Dendritic cell treated with granulocyte-macrophage colony-stimulating factor and Interleukin-4, amounts not matched to agents 40 ng/mL and 50 ng/mL, for 4 days (primary cell): ENCODE data around the gene EFNA2.

ENCODE experiments used
- H3K27ac Mint-ChIP-seq: one replicate; pipeline ENCODE4 v1.8.0; 2022; ENCODE audit warnings: mild to moderate bottlenecking, mixed read lengths
- H3K27me3 Mint-ChIP-seq: one replicate; pipeline ENCODE4 v1.8.0; 2022; ENCODE audit warnings: mild to moderate bottlenecking, mixed read lengths
- H3K36me3 Mint-ChIP-seq: one replicate; pipeline ENCODE4 v1.8.0; 2022; ENCODE audit warnings: low read depth, mixed read lengths
- H3K4me1 Mint-ChIP-seq: one replicate; pipeline ENCODE4 v1.8.0; 2022; ENCODE audit warnings: low read depth, mixed read lengths
- H3K4me3 Mint-ChIP-seq: one replicate; pipeline ENCODE4 v1.8.0; 2022; ENCODE audit warnings: mild to moderate bottlenecking, moderate library complexity, mixed read lengths
- H3K9me3 Mint-ChIP-seq: one replicate; pipeline ENCODE4 v1.8.0; 2022; ENCODE audit warnings: mixed read lengths
- intact Hi-C: fragments of 100-400 bp; cut with micrococcal nuclease; formaldehyde crosslinking; loops from one replicate; pipeline ENCODE4 v1.15.0; 2022

EFNA2 gene

DNA sequence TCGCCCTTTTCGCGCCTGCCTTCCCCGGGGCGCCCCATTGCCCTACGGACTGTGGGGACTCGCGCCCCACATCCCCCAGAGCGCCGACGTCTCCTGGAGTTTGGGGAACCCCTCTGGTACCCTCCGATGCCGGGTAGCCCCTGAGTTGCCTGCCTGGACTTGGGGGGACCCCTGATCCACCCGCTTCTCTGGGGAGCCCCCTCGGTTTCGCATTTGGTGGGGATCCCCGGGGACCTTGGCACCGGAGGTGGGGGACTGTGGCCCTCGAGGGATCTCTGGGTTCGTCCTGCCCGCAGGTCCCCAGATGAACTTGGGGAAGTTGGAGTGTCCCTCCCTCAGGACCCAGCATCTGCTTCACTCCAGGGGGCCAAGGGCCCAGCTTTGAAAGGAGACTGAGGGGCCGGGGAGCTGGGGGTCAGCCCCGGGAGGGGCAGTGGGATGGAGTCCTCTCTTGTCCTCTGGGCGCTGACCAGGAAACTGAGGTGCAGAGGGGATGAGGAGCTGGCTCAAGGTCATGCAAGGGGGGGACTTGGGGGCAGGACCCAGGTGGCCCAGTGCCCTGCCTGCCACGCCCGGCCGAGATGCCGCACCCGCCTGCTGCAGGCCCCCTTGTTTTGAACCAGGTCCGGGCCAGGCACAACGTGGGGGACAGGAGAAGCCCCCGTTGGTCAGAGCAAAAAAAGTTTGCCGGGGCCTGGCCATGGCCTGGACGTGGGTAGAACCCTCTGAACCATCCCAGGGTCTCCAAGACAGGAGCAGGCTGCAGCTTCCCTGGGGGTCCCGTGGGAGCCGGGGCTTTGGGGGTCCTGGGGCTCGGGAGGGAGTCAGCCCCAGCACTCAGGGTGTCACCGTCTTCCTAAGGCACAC is 1.0 kb downstream of the EFNA2 start:
- Mint-ChIP-seq H3K36me3 (no peaks in the 10 kb centered on the region), H3K4me1 (peaks cover 8% of the 10 kb centered on the region), H3K27me3 (peaks cover 71% of the 10 kb centered on the region), H3K27ac (no peak overlapping the region), H3K9me3 (no peaks in the 10 kb centered on the region), H3K4me3 (peak overlapping the region; percentile 62)
- intact Hi-C loops: no loop called here

DNA sequence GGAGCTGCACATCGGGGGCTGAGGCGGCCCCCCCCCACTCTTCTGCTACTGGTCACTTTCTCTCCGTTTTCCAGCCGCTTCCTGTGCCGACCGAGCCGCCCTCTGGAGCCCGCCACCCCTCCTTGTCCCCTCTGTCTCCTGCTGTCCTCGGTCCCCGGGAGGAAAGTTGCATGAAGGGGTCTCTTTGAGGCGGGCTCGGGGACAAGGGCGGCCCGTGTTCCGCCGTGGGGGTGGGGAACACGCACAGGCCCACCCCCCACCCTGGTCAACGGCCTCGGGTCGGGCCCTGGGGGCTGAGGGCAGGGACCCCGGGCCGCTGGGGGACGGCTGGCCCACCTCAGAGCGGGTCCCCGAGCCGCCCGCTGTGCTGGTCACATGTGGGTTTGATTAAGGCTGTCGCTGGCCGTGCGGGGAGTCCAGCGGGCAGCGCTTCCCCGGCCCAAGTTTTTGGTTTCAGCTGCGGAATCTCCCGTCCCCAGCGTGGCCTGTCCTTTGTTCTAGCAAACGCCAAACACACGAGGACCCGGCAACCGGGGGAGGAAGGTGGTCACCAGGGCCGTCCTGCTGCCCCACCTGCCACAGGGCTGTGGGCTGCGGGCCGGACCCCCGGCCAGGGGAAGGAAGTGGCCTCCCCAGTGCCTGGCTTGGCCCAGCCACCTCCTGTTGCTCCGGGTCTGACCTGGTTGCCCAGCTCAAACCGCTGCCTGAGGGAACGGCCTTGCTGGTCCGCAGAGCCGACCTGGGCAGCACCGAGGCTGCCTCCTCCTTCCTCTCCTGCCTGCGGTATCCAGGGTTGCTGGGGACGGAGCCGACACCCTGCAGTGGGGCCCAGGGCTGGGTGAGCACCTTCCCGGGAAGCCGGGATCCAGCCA is 1.9 kb downstream of the EFNA2 start:
- Mint-ChIP-seq H3K4me1 (peaks cover 5% of the 10 kb centered on the region), H3K27ac (no peak overlapping the region), H3K27me3 (peaks cover 77% of the 10 kb centered on the region), H3K36me3 (no peaks in the 10 kb centered on the region), H3K4me3 (no peak overlapping the region), H3K9me3 (no peaks in the 10 kb centered on the region)
- intact Hi-C loops: no loop called here

DNA sequence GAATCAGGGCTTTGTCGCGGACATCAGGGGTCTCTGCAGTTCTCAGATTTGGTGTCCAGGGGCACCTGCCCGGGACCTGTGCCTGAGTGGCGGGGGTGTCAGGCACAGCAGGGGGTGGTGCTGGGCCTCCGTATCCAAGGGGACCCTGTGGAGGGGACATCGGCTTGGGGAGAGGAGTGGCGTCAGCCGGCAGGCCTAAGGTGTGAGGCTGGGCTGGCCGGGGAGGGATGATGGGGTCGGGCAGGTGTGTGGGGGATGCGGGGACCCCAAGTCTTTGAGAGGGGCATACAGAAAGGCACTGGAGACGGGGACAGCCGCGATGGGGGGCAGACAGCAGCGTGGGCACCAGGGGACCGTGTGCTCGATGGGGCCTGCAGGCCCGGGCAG is 2.5 kb downstream of the EFNA2 start:
- intact Hi-C loops: no loop called here
- Mint-ChIP-seq H3K9me3 (no peaks in the 10 kb centered on the region), H3K4me1 (peaks cover 5% of the 10 kb centered on the region), H3K4me3 (no peak overlapping the region), H3K36me3 (no peaks in the 10 kb centered on the region), H3K27ac (no peak overlapping the region), H3K27me3 (peaks cover 75% of the 10 kb centered on the region)

DNA sequence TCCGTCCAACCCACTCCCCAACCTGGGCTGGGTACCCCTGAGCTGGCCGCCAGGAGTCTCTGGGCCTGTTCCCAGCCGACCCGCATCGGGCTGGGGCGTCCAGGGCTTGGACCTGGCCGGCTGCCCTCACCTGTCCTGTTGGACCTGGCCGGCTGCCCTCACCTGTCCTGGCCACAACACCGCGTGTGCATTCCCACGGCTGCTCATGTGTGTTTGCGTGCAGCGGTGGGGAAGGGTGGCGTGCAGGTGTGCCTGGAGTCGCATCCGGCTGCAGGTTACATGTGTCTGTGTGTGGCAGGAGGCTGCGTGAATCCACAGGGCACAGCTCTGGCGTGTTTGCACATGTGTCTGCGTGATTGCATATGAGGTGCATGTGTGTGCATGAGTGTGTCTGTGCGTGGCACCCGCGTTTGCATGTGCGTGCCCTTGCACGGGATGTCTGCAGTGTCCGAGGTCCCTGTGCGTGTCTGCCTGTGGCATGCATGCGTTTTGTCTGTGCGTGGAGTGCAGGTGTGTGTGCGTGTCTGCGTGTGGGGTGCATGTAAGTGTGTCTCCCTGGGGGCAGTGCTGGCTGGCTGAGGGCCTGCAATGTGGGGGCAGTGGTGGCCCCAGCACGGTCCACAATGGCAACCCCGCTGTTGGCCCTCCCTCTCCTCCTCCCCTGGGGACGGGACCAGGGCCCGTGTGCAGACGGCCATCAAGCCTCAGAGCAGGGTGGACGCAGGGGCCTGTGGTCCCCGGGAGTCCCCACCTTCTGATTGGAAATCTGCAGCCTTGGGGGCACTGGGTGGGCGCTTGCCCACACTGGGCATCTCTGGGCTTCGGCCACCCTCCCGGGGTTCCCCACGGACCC is 3.4 kb downstream of the EFNA2 start:
- peaks cover 5% of the 10 kb centered on the region for H3K4me1 Mint-ChIP-seq
- intact Hi-C loops: no loop called here
- H3K27me3 Mint-ChIP-seq: peaks cover 75% of the 10 kb centered on the region
- peak overlapping the region; percentile 30 for H3K4me3 Mint-ChIP-seq
- H3K9me3 Mint-ChIP-seq: no peaks in the 10 kb centered on the region
- H3K27ac Mint-ChIP-seq: no peak overlapping the region
- no peaks in the 10 kb centered on the region for H3K36me3 Mint-ChIP-seq

DNA sequence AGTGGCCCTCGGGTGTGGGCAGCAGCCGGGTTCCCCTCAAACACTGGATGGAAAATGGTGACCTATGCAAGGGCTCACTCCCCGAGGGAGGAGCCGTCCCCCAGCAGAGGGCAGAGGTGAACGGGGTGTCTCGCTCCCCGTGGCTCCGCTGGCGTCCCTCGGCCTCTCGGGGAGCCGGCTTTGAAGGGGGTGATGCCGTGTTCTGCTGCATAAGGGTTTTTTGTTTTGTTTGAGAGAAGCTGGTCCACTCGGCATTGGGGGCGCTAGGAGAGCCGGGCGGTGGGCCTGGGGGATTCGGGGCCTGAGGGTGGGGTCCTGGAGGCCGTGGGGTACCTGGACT is 4.0 kb downstream of the EFNA2 start:
- Mint-ChIP-seq H3K4me1 (peaks cover 8% of the 10 kb centered on the region), H3K27me3 (peaks cover 75% of the 10 kb centered on the region), H3K9me3 (no peaks in the 10 kb centered on the region), H3K27ac (no peak overlapping the region), H3K36me3 (no peaks in the 10 kb centered on the region), H3K4me3 (no peak overlapping the region)
- intact Hi-C loops: no loop called here

DNA sequence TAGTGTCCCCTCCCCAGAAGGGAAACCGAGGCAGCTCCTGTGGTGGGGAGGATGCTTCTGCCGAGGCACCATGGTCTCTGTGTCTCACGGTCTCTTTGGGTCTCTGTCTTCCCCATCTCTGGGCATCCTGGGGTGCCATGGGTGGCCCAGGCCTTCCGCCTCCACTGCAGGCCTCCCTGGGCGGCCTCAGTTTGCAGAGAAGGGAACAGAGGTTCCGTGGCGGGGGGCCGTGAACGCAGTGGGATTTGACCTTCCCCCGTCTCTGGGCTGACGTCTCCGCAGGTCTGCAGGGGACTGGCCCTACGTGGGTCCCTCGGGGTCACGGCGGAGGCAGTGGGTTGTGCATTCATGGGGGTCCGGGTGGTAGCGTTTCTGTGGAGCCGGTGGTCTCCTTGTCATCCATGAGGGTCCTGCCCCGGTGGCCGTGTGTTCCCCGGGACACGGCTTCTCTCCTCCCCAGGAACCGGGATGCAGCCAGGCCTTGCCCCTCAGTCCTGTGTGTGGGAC is 4.6 kb downstream of the EFNA2 start:
- Mint-ChIP-seq H3K9me3 (no peaks in the 10 kb centered on the region), H3K27ac (no peak overlapping the region), H3K4me3 (no peak overlapping the region), H3K36me3 (no peaks in the 10 kb centered on the region), H3K4me1 (peaks cover 14% of the 10 kb centered on the region), H3K27me3 (peaks cover 75% of the 10 kb centered on the region)
- intact Hi-C loops: no loop called here

DNA sequence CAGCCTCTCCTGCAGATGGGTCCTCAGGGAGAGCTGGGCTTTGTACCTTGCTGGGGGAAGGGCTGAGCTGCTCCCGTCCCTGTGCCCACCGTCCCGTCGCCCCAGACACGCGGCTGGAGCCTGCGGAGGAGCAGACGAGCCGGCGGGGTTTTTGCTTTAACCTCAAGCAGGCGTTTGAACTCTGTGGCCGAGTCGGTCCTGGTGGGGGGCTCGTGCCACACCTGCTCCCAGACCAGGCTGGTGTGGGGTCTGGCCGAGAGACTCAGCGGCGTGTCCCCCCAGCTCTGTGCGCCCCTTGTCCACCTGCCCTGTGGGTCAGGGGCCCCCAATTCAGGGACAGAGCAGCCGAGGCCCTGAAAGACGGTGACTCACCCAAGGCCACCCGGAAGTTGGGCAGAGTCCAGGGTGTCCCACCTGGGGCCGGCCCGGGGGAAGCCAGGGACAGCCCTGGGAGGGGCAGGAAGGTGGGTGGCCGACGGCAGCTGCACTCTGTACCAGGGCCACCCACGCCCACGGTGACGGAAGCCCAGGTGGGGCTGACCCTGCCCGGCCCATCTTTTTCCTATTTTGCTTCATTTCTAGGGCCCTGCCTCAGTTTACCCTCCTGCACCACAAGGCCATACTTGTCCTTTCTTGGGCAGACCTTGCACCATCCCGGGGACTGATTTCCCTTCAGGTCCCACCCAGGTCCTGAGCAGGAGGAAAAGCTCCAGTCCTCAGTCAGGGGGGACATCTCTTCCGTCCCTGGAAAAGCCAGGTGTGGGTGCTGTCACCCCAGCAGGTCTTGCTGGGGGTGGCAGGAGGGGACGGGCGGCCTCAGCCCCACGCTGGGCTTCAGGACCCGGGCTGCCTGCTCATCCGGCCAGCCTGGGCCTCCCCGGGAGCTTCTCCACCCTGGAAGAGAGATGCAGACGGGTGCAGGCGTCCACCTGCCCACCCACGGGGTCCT is 5.3 kb downstream of the EFNA2 start:
- Mint-ChIP-seq H3K4me3 (no peak overlapping the region), H3K36me3 (no peaks in the 10 kb centered on the region), H3K27me3 (peaks cover 78% of the 10 kb centered on the region), H3K27ac (no peak overlapping the region), H3K9me3 (no peaks in the 10 kb centered on the region), H3K4me1 (peaks cover 18% of the 10 kb centered on the region)
- intact Hi-C loops: no loop called here

DNA sequence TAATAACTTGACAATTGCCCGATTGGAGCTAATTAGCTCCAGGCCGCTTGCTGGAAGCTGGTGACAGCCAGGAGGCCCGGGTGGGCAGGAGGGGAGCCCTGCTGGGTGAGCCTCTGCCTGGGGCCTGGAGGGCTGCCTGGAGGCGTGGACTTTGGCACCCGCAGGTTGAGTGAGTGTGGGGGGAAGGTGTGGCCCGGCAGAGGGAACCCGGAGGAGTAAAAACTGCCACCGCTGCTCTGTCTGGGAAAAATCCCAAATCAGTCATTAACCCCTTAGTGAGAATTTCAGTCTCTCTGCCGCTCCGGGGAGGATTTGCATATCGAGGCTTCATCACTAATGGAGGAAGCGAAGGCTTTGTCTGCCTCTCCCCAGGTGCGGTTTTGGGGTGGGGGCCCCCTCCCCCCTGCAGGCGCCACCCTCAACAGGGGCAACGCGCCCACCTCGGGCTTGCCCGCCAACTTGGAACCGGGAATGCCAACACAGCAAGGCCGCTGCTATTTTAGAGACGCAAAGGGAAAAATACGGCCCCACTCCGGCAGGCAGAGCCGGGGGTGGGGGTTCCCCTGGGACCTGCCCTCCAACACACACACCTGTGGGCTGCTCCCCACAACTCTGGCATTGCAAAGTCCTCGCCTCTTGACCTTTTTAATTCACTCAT is 6.2 kb downstream of the EFNA2 start:
- Mint-ChIP-seq H3K27me3 (peaks cover 78% of the 10 kb centered on the region), H3K9me3 (no peaks in the 10 kb centered on the region), H3K4me1 (peaks cover 13% of the 10 kb centered on the region), H3K36me3 (no peaks in the 10 kb centered on the region), H3K27ac (no peak overlapping the region), H3K4me3 (no peak overlapping the region)
- intact Hi-C loops: no loop called here

DNA sequence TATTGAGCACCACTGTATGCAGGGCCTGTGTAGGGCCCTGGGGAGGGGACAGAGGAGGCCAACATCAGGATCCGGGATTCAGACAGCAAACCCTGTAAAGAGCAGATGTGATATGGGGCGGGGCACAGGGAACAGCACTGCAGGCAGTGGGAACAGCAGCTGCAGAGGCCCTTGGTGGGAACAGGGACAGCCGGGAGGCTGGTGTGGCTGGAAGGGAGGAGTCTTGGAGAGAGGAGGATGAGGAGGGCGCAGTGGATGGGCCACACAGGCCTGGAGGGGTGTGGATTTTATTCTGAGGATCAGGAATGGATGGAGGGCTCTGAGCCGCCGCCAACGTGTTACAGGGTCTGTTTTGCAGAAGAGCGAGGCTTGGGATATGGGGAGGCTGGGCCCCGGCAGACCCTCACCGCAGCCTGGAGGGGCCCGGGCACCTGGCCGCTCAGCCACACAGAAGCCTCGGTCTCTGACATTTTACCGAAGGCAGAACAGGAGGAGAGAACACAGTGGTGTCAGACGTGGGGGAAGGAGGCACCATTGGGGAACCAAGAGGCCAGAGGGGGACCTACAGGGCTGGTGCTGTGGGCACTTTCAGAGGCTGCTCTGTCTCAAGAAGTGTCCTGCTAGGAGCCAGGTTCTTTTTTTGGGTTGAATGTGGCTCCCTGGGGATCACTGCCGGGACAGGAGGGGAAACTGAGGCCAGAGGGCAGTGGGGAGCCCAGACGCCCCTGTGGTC is 6.9 kb downstream of the EFNA2 start:
- Mint-ChIP-seq H3K4me1 (peaks cover 13% of the 10 kb centered on the region), H3K9me3 (no peaks in the 10 kb centered on the region), H3K36me3 (no peaks in the 10 kb centered on the region), H3K4me3 (no peak overlapping the region), H3K27ac (no peak overlapping the region), H3K27me3 (peaks cover 77% of the 10 kb centered on the region)
- intact Hi-C loops: no loop called here

DNA sequence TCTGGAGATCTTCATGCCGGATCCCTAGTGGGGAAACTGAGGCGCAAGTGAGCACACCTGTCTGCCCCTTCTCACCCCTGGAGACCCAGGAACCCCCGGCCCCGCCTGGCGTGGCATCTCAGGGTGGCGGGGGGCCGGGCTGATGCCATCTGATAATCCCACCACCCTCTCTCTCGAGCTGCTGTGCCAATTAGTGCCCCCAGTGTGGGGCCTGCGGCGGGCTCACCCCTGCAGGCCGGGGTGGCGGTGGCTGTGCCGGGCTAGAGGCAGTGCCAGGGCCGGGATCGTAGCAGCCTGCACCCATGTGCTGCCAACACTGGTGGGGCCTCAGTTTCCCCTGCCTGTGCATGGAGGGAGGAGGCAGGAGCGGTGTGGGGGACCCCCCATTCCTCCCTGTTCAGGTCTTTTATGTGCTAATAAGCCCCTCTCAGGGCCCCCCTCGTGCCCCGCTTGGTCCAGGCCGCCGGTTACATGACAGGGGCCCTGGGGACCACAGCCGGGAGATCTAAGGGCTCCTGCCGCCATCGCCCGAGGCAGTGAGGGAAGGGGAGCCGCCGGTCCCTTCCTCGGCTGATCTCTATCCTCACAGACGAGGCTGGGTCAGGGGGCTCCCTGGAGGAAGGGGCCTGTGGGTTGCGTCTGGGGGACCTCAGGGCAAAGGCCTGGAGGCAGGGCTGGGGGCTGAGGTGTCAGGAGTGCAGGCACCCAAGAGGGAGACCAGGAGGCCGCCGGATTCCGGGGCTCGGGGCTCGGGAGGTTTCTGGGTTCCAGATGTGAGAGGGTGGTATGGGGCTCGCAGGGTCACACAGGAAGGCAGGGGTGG is 8.3 kb downstream of the EFNA2 start:
- no peaks in the 10 kb centered on the region for H3K36me3 Mint-ChIP-seq
- no peak overlapping the region for H3K27ac Mint-ChIP-seq
- H3K4me1 Mint-ChIP-seq: peaks cover 13% of the 10 kb centered on the region
- intact Hi-C loops: no loop called here
- H3K4me3 Mint-ChIP-seq: no peak overlapping the region
- H3K9me3 Mint-ChIP-seq: no peaks in the 10 kb centered on the region
- H3K27me3 Mint-ChIP-seq: peaks cover 68% of the 10 kb centered on the region

DNA sequence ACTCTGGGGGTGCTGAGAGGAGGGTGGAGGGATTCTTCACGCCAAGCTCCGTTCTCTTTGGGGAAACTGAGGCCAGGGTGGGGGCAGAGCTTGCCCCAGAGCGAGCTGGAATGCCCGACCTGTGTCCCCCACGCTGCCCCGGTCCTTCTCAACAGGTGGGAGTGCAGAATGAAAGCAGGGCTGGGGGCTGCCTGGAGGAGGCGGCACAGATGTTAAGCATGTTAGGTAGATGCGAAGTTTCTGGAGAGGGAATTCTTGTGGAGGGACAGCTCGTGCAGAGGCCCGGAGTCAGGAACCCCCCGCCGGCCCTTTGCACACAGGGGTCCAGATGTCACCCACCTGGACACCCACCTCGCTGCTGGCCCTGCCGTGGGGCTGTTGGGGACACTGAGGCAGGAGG is 9.0 kb downstream of the EFNA2 start:
- Mint-ChIP-seq H3K36me3 (no peaks in the 10 kb centered on the region), H3K9me3 (no peaks in the 10 kb centered on the region), H3K27ac (no peak overlapping the region), H3K27me3 (peaks cover 63% of the 10 kb centered on the region), H3K4me3 (no peak overlapping the region), H3K4me1 (peaks cover 13% of the 10 kb centered on the region)
- intact Hi-C loops: no loop called here
